Daoy (cell line): Measurements from ENCODE around the gene GTF3C2. TPM values are rescaled to one million over a fixed set of nuclear protein-coding genes. Genes with fewer than 3 reads are reported as not detected.
"Not testable (repeated sequence)": the region's sequence is repeated elsewhere in the genome, so short reads cannot be mapped to it uniquely, and the experiment has no call there.

Experiments
- DNase-seq: peaks from one replicate; pipeline ENCODE4 v3.0.0-alpha.2; 2015; ENCODE audit warnings: low read depth
- total RNA-seq: library from RNA; depleted of rRNA; stranded (reverse); fragments of >200 nt; shearing (Covaris generic); gene quantifications from 2 replicates; pipeline ENCODE4 v1.2.3, GENCODE V29; 2014; rRNA removed

The GTF3C2 gene
- total RNA-seq, 1 experiment from 2014 or later: 49.1 TPM

DNA sequence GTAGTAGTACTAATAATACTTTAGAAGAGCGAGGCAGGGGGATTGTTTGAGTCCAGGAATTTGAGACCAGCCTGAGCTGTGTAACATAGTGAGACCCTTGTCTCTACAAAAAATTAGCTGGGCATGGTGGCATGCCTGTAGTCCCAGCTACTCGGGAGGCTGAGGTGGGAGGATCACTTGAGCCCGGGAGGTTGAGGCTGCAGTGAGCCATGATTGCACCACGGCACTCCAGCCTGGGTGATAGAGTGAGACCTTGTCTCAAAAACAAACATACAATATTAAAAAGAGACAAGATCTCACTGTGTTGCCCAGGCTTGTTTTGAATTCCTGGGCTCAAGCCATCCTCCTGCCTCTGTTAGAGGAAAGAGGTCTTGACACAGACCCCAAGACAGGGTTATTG lies 56.0 kb downstream of the GTF3C2 start:
- not testable (repeated sequence) for DNase-seq

GRCh38 chr2:27298391-27299080 lies 58.0 kb downstream of the GTF3C2 start:
- no peak for DNase-seq

GRCh38 chr2:27297195-27297594 lies 59.4 kb downstream of the GTF3C2 start:
- no peak for DNase-seq

- DNase-seq: no peak
Observed at GRCh38 chr2:27296481-27296880, 60.1 kb downstream of the GTF3C2 start.

GRCh38 chr2:27294928-27295327 lies 61.6 kb downstream of the GTF3C2 start:
- DNase-seq: no peak

DNA sequence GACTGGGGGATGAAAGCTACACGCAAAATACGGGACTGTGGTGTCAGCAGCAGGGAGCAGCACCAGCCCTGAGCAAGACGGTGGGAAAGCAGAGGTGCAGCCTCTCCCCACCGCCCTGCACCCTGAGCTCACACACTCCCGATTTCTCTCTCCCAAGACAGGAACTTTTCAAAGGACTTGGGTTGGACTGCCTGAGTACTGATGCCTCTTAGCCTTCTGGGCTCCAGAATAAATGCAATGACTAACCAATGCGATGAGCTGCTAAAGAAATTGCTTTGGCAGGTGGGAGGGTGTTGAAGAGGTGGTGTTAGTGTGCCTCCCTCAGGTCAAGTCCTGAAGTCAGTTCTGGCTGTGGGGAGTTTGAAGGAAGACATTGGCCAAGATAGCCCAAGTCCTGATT lies 64.7 kb downstream of the GTF3C2 start:
- DNase-seq: peak; percentile 34

- no peak for DNase-seq
Observed at GRCh38 chr2:27290549-27290948, 66.0 kb downstream of the GTF3C2 start.

- no peak for DNase-seq
Observed at GRCh38 chr2:27288610-27289009, 68.0 kb downstream of the GTF3C2 start.

DNA sequence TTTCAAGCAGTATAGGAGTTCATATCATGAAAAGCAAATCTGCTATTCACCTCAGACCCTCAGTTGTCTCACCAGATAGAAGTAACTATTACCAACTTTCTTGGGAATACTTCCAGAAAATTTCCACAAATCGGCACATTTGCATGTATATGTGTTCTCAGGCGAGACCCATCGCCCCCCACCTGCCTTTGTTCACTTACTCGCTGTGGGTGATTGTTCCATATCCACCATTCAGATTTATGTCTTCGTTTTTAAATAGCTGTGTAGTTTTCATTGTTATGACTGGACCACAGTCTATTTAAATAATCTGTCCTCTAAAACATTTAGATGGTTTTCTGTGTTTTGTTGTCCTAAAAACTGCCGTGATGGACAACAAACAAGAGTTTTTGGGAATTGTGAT lies 71.1 kb downstream of the GTF3C2 start:
- no peak for DNase-seq

- DNase-seq: no peak
Observed at GRCh38 chr2:27284996-27285395, 71.6 kb downstream of the GTF3C2 start.

GRCh38 chr2:27282892-27283291 lies 73.7 kb downstream of the GTF3C2 start:
- peak; percentile 25 for DNase-seq

DNA sequence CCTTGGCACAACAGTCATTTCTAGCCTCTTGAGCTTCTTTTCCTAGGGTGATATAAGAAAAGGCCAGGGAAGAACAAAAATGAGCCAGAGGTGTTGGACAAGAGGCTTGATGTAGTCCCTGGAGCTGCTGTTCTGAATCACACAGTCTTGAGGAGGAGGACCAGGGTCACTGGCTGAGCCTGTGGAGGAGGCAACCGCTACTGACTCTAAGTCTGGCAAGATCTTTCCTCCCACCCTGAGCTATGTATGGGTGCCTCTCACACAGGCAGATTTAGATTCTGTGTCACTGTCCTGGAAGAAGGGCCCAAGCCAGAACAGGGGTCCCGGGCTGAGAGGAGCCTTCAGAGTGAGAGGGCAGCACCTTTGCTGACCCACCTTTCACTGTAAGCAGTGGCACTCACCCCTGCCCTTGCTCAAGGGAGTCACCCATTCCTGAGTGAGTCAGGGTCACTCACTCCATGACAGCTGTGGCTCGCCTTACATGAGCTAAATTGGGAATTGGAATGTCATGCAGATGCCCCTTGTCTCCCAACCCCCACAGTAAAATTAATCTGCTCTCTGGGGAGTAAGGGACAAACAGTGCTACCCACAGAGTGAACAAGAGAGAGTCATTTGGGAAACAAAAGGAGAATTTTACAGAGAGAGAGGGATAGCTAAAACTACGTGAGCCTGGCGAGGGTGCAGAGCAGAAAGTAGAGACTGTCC lies 74.6 kb downstream of the GTF3C2 start, which contains the start of gene TRIM54:
Gene TRIM54, plus strand, starts transcription at position 575 of the 705 bp plus-strand sequence. CDS start 303 bp downstream, outside the sequence.
- no peak for DNase-seq

DNA sequence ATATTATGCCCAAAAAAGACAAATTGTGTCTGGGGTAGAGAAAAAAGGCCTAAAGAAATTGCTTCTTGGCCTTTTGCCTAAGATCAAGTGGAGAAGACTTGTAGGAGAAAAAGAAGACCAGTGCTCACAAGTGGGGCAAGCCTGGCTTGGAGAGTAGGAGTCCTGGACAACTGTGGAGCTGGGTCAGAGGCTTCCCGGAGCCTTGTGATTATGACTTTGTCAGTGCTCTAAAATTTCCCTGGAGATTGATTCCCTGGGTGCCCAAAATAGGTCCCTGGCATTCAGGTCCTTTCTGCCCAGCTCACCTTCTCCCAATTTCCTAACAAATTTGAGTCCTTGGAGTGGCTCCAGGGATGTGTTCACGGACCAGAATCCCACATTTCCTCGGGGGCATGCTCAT lies 75.1 kb downstream of the GTF3C2 start:
- no peak for DNase-seq

- DNase-seq: no peak
Observed at GRCh38 chr2:27280826-27281225, 75.7 kb downstream of the GTF3C2 start.

DNA sequence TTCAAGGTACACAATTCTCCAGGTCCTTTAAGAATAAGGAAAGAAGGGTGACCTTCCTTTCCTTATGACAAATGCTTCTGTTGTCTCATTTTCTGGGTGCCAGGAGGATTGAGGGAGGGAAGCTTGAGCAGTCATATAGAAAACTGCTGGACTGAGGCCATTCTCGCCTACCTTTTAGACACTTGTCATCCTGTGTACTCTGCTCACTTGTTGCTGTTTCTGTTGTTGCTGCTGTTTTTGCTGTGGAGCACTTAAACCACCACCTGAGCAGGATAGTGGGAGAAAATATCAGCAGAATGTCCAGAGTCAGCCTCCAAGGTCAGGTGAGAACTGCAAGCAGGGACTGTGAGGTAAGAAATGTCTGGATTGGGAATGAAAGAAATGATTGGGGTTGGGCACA lies 78.6 kb downstream of the GTF3C2 start:
- no peak for DNase-seq

Other genes with a start within 250 kb of the GTF3C2 start
- gene CGREF1, start 237.6 kb downstream of the GTF3C2 start, total RNA-seq: 3.4 and 8.6 TPM in 2 replicates
- gene ABHD1, start 232.9 kb downstream of the GTF3C2 start, total RNA-seq: 1.7 TPM in 1 of 2 replicates, not detected in the other
- gene PREB, start 222.1 kb downstream of the GTF3C2 start, total RNA-seq: 79.3 and 84.9 TPM in 2 replicates
- not detected in 2 replicates for gene PRR30, start 217.4 kb downstream of the GTF3C2 start, total RNA-seq
- gene TCF23, start 207.8 kb downstream of the GTF3C2 start, total RNA-seq: not detected in 2 replicates
- 94.2 and 249 TPM in 2 replicates for gene ATRAID, start 144.7 kb downstream of the GTF3C2 start, total RNA-seq
- 86.8 and 101 TPM in 2 replicates for gene SLC5A6, start 144.5 kb downstream of the GTF3C2 start, total RNA-seq
- gene CAD, start 139.4 kb downstream of the GTF3C2 start, total RNA-seq: 26.6 and 29.7 TPM in 2 replicates
- 0.11 TPM in 1 of 2 replicates, not detected in the other for gene SLC30A3, start 93.7 kb downstream of the GTF3C2 start, total RNA-seq
- not detected in 2 replicates for gene DNAJC5G, start 81.3 kb downstream of the GTF3C2 start, total RNA-seq
- not detected in 2 replicates for gene TRIM54, start 74.3 kb downstream of the GTF3C2 start, total RNA-seq
- gene UCN, start 48.3 kb downstream of the GTF3C2 start, total RNA-seq: 0.11 TPM in 1 of 2 replicates, not detected in the other
- 58.5 and 62.8 TPM in 2 replicates for gene MPV17, start 33.7 kb downstream of the GTF3C2 start, total RNA-seq
- 40.3 and 49.1 TPM in 2 replicates for gene EIF2B4, start 13.6 kb upstream of the GTF3C2 start, total RNA-seq
- gene SNX17, start 13.9 kb upstream of the GTF3C2 start, total RNA-seq: 107 and 126 TPM in 2 replicates
- 4.0 and 5.5 TPM in 2 replicates for gene ZNF513, start 24.0 kb upstream of the GTF3C2 start, total RNA-seq
- gene PPM1G, start 52.8 kb upstream of the GTF3C2 start, total RNA-seq: 197 and 212 TPM in 2 replicates
- gene NRBP1, start 71.9 kb upstream of the GTF3C2 start, total RNA-seq: 126 and 134 TPM in 2 replicates
- gene KRTCAP3, start 85.6 kb upstream of the GTF3C2 start, total RNA-seq: not detected in 2 replicates
- 21.1 and 30.1 TPM in 2 replicates for gene IFT172, start 133.0 kb upstream of the GTF3C2 start, total RNA-seq
- gene FNDC4, start 138.4 kb upstream of the GTF3C2 start, total RNA-seq: 1.9 and 3.7 TPM in 2 replicates
- gene GCKR, start 140.1 kb upstream of the GTF3C2 start, total RNA-seq: 0.29 and 0.30 TPM in 2 replicates
- gene ZNF512, start 226.3 kb upstream of the GTF3C2 start, total RNA-seq: 26.1 and 35.5 TPM in 2 replicates